Astrocyte (in vitro differentiated cells and primary cell): Measurements from ENCODE around the gene ALDH1B1.

ENCODE experiments used
- EZH2 ChIP-seq: IDR thresholded peaks from 2 replicates; pipeline ENCODE4 v1.6.1; 2012; ENCODE audit warnings: mild to moderate bottlenecking, low read length, inconsistent platforms; ENCODE audit not compliant: insufficient read depth
- TF ChIP-seq, protein P1 (sequence below): IDR thresholded peaks from 2 replicates; pipeline ENCODE4 v1.5.1; 2011; ENCODE audit warnings: low read depth, mild to moderate bottlenecking, inconsistent platforms, low read length, moderate library complexity; ENCODE audit not compliant: insufficient read depth

DNA sequence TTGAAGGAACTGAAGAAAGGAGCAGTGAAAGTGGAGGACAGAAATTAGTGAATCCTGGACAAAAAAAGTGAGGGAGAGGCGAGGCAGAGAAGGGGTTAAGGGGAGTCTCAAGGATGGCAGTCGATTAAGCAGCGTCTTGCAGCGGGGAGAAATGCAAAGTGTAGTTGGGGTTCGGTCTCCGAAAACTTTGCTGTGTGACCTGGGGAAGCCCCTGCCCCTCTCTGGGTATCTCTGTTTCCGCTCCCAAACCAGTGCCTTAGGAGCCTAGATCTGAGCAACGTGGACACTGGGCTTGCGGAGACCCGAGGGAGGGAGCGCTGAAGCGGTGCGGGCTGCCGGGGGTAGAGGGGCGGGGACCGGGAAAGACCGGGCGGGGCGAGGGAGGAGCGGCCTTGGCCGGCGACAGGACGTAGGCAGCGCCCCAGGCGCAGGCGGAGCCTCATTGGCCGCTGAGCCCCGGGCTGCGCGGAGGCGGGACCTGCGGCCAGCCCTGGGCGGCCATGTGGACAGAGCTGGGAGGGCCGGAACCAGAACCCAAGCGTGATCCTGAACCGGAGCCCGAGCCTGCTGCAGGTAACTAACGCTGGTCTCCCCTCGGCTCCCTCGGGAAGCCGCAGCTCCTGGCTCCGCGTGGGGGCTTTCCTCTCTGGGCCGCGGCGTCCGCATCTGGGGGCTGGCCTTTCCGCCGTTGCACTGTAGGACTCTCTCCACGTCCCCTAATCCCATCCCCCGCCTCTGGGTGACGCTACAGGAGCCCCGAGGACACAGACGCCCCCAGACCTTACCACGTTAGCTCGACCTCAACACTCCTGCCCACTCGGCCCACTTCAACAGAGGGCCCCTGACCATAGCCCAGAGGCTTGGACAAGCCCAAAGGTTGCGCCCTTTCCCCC is at the start of gene ALDH1B1:
- TF ChIP-seq, protein P1, sequence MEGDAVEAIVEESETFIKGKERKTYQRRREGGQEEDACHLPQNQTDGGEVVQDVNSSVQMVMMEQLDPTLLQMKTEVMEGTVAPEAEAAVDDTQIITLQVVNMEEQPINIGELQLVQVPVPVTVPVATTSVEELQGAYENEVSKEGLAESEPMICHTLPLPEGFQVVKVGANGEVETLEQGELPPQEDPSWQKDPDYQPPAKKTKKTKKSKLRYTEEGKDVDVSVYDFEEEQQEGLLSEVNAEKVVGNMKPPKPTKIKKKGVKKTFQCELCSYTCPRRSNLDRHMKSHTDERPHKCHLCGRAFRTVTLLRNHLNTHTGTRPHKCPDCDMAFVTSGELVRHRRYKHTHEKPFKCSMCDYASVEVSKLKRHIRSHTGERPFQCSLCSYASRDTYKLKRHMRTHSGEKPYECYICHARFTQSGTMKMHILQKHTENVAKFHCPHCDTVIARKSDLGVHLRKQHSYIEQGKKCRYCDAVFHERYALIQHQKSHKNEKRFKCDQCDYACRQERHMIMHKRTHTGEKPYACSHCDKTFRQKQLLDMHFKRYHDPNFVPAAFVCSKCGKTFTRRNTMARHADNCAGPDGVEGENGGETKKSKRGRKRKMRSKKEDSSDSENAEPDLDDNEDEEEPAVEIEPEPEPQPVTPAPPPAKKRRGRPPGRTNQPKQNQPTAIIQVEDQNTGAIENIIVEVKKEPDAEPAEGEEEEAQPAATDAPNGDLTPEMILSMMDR: no peak
- no peak for TF ChIP-seq EZH2
